Activated CD8-positive, alpha-beta memory T cell treated with anti-CD3 and anti-CD28 coated beads for 48 hours (primary cell): Measurements from ENCODE around the gene EML6.

Experiments
- DNase-seq, 3 experiments: peaks; one replicate each; pipeline ENCODE4 v3.0.0-alpha.2; 2020; ENCODE audit warnings: low read depth in 2 of 3, low spot score in 2 of 3

Gene EML6

GRCh38 chr2:54750040-54750439 is 26.6 kb downstream of the EML6 start:
- DNase-seq: no peak

GRCh38 chr2:54752439-54752838 is 29.0 kb downstream of the EML6 start:
- DNase-seq: no peak

GRCh38 chr2:54755641-54756326 is 32.3 kb downstream of the EML6 start:
- no peak for DNase-seq

- no peak for DNase-seq
These were observed 34.0 kb downstream of the EML6 start for GRCh38 chr2:54757500-54757899.

GRCh38 chr2:54758951-54759350 is 35.5 kb downstream of the EML6 start:
- DNase-seq: no peak

GRCh38 chr2:54760310-54760709 is 36.8 kb downstream of the EML6 start:
- DNase-seq: no peak

- DNase-seq: no peak
These were observed 40.3 kb downstream of the EML6 start for GRCh38 chr2:54763636-54764291.

GRCh38 chr2:54767921-54768320 is 44.5 kb downstream of the EML6 start:
- DNase-seq: no peak

- DNase-seq: no peak
These were observed 45.4 kb downstream of the EML6 start for GRCh38 chr2:54768772-54769428.

- no peak for DNase-seq
These were observed 46.7 kb downstream of the EML6 start for GRCh38 chr2:54770211-54770610.

GRCh38 chr2:54770676-54771075 is 47.2 kb downstream of the EML6 start:
- no peak for DNase-seq

- DNase-seq: no peak
These were observed 47.9 kb downstream of the EML6 start for GRCh38 chr2:54771166-54771885.

- no peak for DNase-seq
These were observed 48.6 kb downstream of the EML6 start for GRCh38 chr2:54772110-54772509.

GRCh38 chr2:54772531-54772930 is 49.1 kb downstream of the EML6 start:
- no peak for DNase-seq

- DNase-seq: no peak
These were observed 49.8 kb downstream of the EML6 start for GRCh38 chr2:54773233-54773632.

- no peak for DNase-seq
These were observed 50.4 kb downstream of the EML6 start for GRCh38 chr2:54773838-54774237.

GRCh38 chr2:54775710-54776109 is 52.2 kb downstream of the EML6 start:
- no peak for DNase-seq

GRCh38 chr2:54776494-54776893 is 53.0 kb downstream of the EML6 start:
- DNase-seq: no peak

- DNase-seq: no peak
These were observed 59.9 kb downstream of the EML6 start for GRCh38 chr2:54783349-54783748.

GRCh38 chr2:54787270-54787669 is 63.8 kb downstream of the EML6 start:
- DNase-seq: no peak

- DNase-seq: no peak
These were observed 64.4 kb downstream of the EML6 start for GRCh38 chr2:54787755-54788366.
